PC-9 (cell line): ENCODE data around the gene GRID2IP. TPM values are rescaled to one million over a fixed set of nuclear protein-coding genes. Genes with fewer than 3 reads are reported as not detected.
"Not testable (repeated sequence)": the region's sequence is repeated elsewhere in the genome, so short reads cannot be mapped to it uniquely, and the experiment has no call there.

ENCODE experiments used
- BruUV-seq: library from RNA; stranded (reverse); fragments of 400-500 nt; replicated peaks from 2 replicates; lab custom pipeline; 2021; lab: Mats Ljungman, UMichigan
- CTCF ChIA-PET: fragments of 300-600 bp; sonication (Branson Sonifier 250); formaldehyde crosslinking; loops from one replicate; lab custom pipeline; 2022; ENCODE audit warnings: antibody characterized with exemption; lab: Charles Lee
- POLR2A ChIA-PET: fragments of 300-600 bp; sonication (Branson Sonifier 250); formaldehyde crosslinking; loops from one replicate; lab custom pipeline; 2022; ENCODE audit warnings: antibody characterized with exemption; ENCODE audit not compliant: unreplicated experiment; lab: Charles Lee
- DNase-seq, 2 experiments: peaks; one replicate each; pipeline versions ENCODE4 v3.0.0 to v3.0.0-alpha.2; 2015 to 2022; ENCODE audit warnings: mixed read lengths in 1 of 2
- H2AFZ ChIP-seq: fragments of 200-600 bp; sonication (generic); 2 replicates; pipeline ENCODE4 v1.8.1; 2017; ENCODE audit warnings: antibody characterized with exemption
- H3F3A ChIP-seq: fragments of 200-600 bp; sonication (generic); 2 replicates; pipeline ENCODE4 v1.8.1; 2017; ENCODE audit warnings: antibody characterized with exemption, mild to moderate bottlenecking, low read depth; ENCODE audit not compliant: insufficient read depth
- H3K27ac ChIP-seq: fragments of 200-600 bp; sonication (generic); 2 replicates; pipeline ENCODE4 v1.6.1; 2016; ENCODE audit warnings: mixed run types
- H3K27me3 ChIP-seq: fragments of 200-600 bp; sonication (generic); 2 replicates; pipeline ENCODE4 v1.6.1; 2016; ENCODE audit warnings: low read depth, mixed run types; ENCODE audit not compliant: insufficient read depth
- H3K36me3 ChIP-seq: fragments of 200-600 bp; sonication (generic); 2 replicates; pipeline ENCODE4 v1.6.1; 2016; ENCODE audit warnings: low read depth, mixed run types
- H3K4me1 ChIP-seq: fragments of 200-600 bp; sonication (generic); replicated peaks from 2 replicates; pipeline ENCODE4 v1.6.1; 2016; ENCODE audit warnings: mixed run types; ENCODE audit not compliant: insufficient read depth
- H3K4me2 ChIP-seq: fragments of 200-600 bp; sonication (generic); 2 replicates; pipeline ENCODE4 v1.6.1; 2017; ENCODE audit warnings: mixed run types
- H3K4me3 ChIP-seq: fragments of 200-600 bp; sonication (generic); 2 replicates; pipeline ENCODE4 v1.6.1; 2016; ENCODE audit warnings: mixed run types
- H3K79me2 ChIP-seq: fragments of 200-600 bp; sonication (generic); 2 replicates; pipeline ENCODE4 v1.6.1; 2017; ENCODE audit warnings: low read depth, mixed run types
- H3K9me2 ChIP-seq: fragments of 200-600 bp; sonication (generic); 2 replicates; pipeline ENCODE4 v1.8.1; 2017; ENCODE audit warnings: mild to moderate bottlenecking; ENCODE audit not compliant: insufficient read depth
- H3K9me3 ChIP-seq: fragments of 200-600 bp; sonication (generic); 2 replicates; pipeline ENCODE4 v1.8.1; 2016; ENCODE audit warnings: low read depth; ENCODE audit not compliant: insufficient read depth
- H4K20me1 ChIP-seq: fragments of 200-600 bp; sonication (generic); 2 replicates; pipeline ENCODE4 v1.8.1; 2017; ENCODE audit not compliant: insufficient read depth
- CTCF ChIP-seq: fragments of 200-600 bp; sonication (generic); conservative IDR thresholded peaks from 2 replicates; pipeline ENCODE4 v1.6.1; 2017; ENCODE audit warnings: mixed run types, antibody characterized with exemption, mild to moderate bottlenecking, moderate library complexity
- EZH2 ChIP-seq: fragments of 200-600 bp; sonication (generic); IDR thresholded peaks from 2 replicates; pipeline ENCODE4 v1.8.0; 2017; ENCODE audit warnings: antibody characterized with exemption, low read depth
- intact Hi-C: fragments of 100-400 bp; cut with micrococcal nuclease; formaldehyde crosslinking; loops from one replicate; pipeline ENCODE4 v1.10.0; 2022; ENCODE audit not compliant: unreplicated experiment
- total RNA-seq: library from RNA; stranded (reverse); gene quantifications from 2 replicates; pipeline ENCODE4 v1.2.3, GENCODE V29; 2021

GRID2IP gene
- total RNA-seq, 1 experiment from 2014 or later: 1.3 TPM

GRCh38 chr7:6453734-6454133, 97.5 kb downstream of the GRID2IP start:
- H3K4me2 ChIP-seq: no peak overlapping the region
- no TSS peak for BruUV-seq
- H3F3A ChIP-seq: peaks cover 22% of the 10 kb centered on the region
- CTCF ChIA-PET: interaction anchor here (0.6 kb wide), 1 partner anchor 19 kb away, joined by 12 read pairs; no protein-coding TSS in a partner anchor
- TF ChIP-seq CTCF (no peak), EZH2 (no peak)
- POLR2A ChIA-PET: interaction anchor here (0.6 kb wide), 1 partner anchor 15 kb away, joined by 3 read pairs; no protein-coding TSS in a partner anchor
- intact Hi-C loops: no loop called here
- no peak overlapping the region for H3K4me3 ChIP-seq
- no peak overlapping the region for H2AFZ ChIP-seq
- peak; percentile 29 to 90 for DNase-seq
- H3K9me3 ChIP-seq: no peaks in the 10 kb centered on the region
- H3K9me2 ChIP-seq: no peaks in the 10 kb centered on the region
- no peaks in the 10 kb centered on the region for H4K20me1 ChIP-seq
- H3K36me3 ChIP-seq: no peaks in the 10 kb centered on the region
- H3K27me3 ChIP-seq: no peaks in the 10 kb centered on the region
- H3K4me1 ChIP-seq: peaks cover 14% of the 10 kb centered on the region
- H3K27ac ChIP-seq: no peak overlapping the region
- H3K79me2 ChIP-seq: no peaks in the 10 kb centered on the region

- ChIA-PET POLR2A (no interaction called here), CTCF (no interaction called here)
- no peak for TF ChIP-seq CTCF
- TF ChIP-seq EZH2: no peak
- DNase-seq: no peak
- Histone ChIP-seq H3K4me2 (no peak overlapping the region), H3K9me2 (no peaks in the 10 kb centered on the region), H3K4me1 (peaks cover 22% of the 10 kb centered on the region), H3K4me3 (no peak overlapping the region), H4K20me1 (peaks cover 5% of the 10 kb centered on the region; the same call in 1 of the 2 replicates), H3K36me3 (no peaks in the 10 kb centered on the region), H3K9me3 (no peaks in the 10 kb centered on the region), H3K27me3 (no peaks in the 10 kb centered on the region), H2AFZ (no peak overlapping the region), H3F3A (peaks cover 39% of the 10 kb centered on the region), H3K27ac (no peak overlapping the region), H3K79me2 (peaks cover 14% of the 10 kb centered on the region)
- no TSS peak for BruUV-seq
- intact Hi-C loops: no loop called here
These were observed 100.0 kb downstream of the GRID2IP start for GRCh38 chr7:6451224-6451705.

GRCh38 chr7:6450591-6450990, 100.7 kb downstream of the GRID2IP start:
- H3K27me3 ChIP-seq, H3K27ac ChIP-seq, H3K4me3 ChIP-seq, BruUV-seq, H3K9me3 ChIP-seq, DNase-seq, intact Hi-C loops, H2AFZ ChIP-seq, POLR2A ChIA-PET, H3K36me3 ChIP-seq, CTCF ChIA-PET, H3K9me2 ChIP-seq, H4K20me1 ChIP-seq, H3K4me2 ChIP-seq: not testable (repeated sequence)
- Histone ChIP-seq H3K79me2 (peaks cover 21% of the 10 kb centered on the region), H3K4me1 (peaks cover 25% of the 10 kb centered on the region), H3F3A (peaks cover 43% of the 10 kb centered on the region)

- H4K20me1 ChIP-seq, H3K4me3 ChIP-seq, H3K27me3 ChIP-seq, H3K27ac ChIP-seq, H3K4me2 ChIP-seq, H2AFZ ChIP-seq, H3K9me3 ChIP-seq, H3K9me2 ChIP-seq, CTCF ChIA-PET, BruUV-seq, POLR2A ChIA-PET: not testable (repeated sequence)
- peak in 1 of 2 experiments; percentile 40 for DNase-seq
- intact Hi-C loops: loop anchor here (5.0 to 10.0 kb wide), 2 partner anchors 168 to 475 kb away; no protein-coding TSS in a partner anchor
- Histone ChIP-seq H3K4me1 (peaks cover 32% of the 10 kb centered on the region), H3F3A (peaks cover 50% of the 10 kb centered on the region), H3K36me3 (peaks cover 11% of the 10 kb centered on the region), H3K79me2 (peaks cover 28% of the 10 kb centered on the region)
These were observed 101.4 kb downstream of the GRID2IP start for GRCh38 chr7:6449884-6450283.
